SW480 (cell line): ENCODE results near the gene ABHD14A.
"Not testable (repeated sequence)": the region's sequence is repeated elsewhere in the genome, so short reads cannot be mapped to it uniquely, and the experiment has no call there.

Experiments
- DNase-seq: peaks from one replicate; pipeline ENCODE4 v3.0.0-alpha.2; 2016; ENCODE audit warnings: low spot score

Gene ABHD14A

GRCh38 chr3:51974277-51974962, 444 bp upstream of the ABHD14A start:
- DNase-seq = no peak

GRCh38 chr3:51975852-51976549, 1.1 kb downstream of the ABHD14A start:
- DNase-seq = peak; percentile 43

GRCh38 chr3:51977446-51978142, 2.7 kb downstream of the ABHD14A start:
- no peak for DNase-seq

GRCh38 chr3:51978143-51978502, 3.3 kb downstream of the ABHD14A start:
- no peak for DNase-seq

- no peak for DNase-seq
Measured at GRCh38 chr3:51980253-51980652, 5.4 kb downstream of the ABHD14A start.

GRCh38 chr3:51982352-51982837, 7.5 kb downstream of the ABHD14A start:
- peak; percentile 94 for DNase-seq

GRCh38 chr3:51982838-51983577, 8.1 kb downstream of the ABHD14A start, which contains the start of gene ACY1:
TSS of gene ACY1 (plus strand) at chr3:51983535. CDS start at chr3:51984065, 530 bp downstream.
- peak; percentile 88 for DNase-seq

- DNase-seq = no peak
Measured at GRCh38 chr3:51983578-51984268, 8.9 kb downstream of the ABHD14A start.

GRCh38 chr3:51984269-51984647, 9.4 kb downstream of the ABHD14A start:
- DNase-seq = no peak

GRCh38 chr3:51985063-51985462, 10.2 kb downstream of the ABHD14A start:
- DNase-seq = no peak

- DNase-seq = peak; percentile 34
Measured at GRCh38 chr3:51986010-51986947, 11.4 kb downstream of the ABHD14A start.

- no peak for DNase-seq
Measured at GRCh38 chr3:51987568-51987967, 12.7 kb downstream of the ABHD14A start.

GRCh38 chr3:51988286-51989146, 13.7 kb downstream of the ABHD14A start:
- DNase-seq = no peak

- DNase-seq = not testable (repeated sequence)
Measured at GRCh38 chr3:51990501-51990971, 15.7 kb downstream of the ABHD14A start.

GRCh38 chr3:51992017-51992682, 17.3 kb downstream of the ABHD14A start:
- DNase-seq = no peak

- not testable (repeated sequence) for DNase-seq
Measured at GRCh38 chr3:51993657-51994056, 18.8 kb downstream of the ABHD14A start.

- DNase-seq = no peak
Measured at GRCh38 chr3:51994530-51994929, 19.7 kb downstream of the ABHD14A start.

GRCh38 chr3:51995346-51996163, 20.7 kb downstream of the ABHD14A start, which contains the start of gene RPL29:
TSS of gene RPL29 (minus strand) at chr3:51995895. CDS start at chr3:51995461, 434 bp downstream.
- DNase-seq = peak; percentile 95
